SK-N-SH treated with all-trans-retinoic acid at 6 μM for 48 hours (cell line): ENCODE data around the gene PSTPIP2.
A peak's percentile ranks its signal among the peaks of the same experiment; 100 is the strongest.

Source experiments
- ATAC-seq: fragments of 200-7000 bp; cut with Tn5 transposase; 3 replicates; pipeline ENCODE4 v1.9.1; 2020; ENCODE audit warnings: mild to moderate bottlenecking, moderate library complexity
- ARNTL ChIP-seq: fragments of 450-650 bp; formaldehyde crosslinking; IDR thresholded peaks from 2 replicates; pipeline ENCODE4 v1.5.0; 2020; ENCODE audit warnings: low read depth, mild to moderate bottlenecking, moderate library complexity, borderline replicate concordance
- BACH2 ChIP-seq: fragments of 250-450 bp; sonication (Bioruptor Pico); IDR thresholded peaks from 2 replicates; pipeline ENCODE4 v1.9.0; 2021; ENCODE audit warnings: mild to moderate bottlenecking, borderline replicate concordance
- GLIS3 ChIP-seq: fragments of 250-450 bp; sonication (Bioruptor Pico); IDR thresholded peaks from 2 replicates; pipeline ENCODE4 v1.5.0; 2020; ENCODE audit warnings: mild to moderate bottlenecking, moderate library complexity
- ISL1 ChIP-seq: fragments of 250-450 bp; sonication (Bioruptor Pico); IDR thresholded peaks from 2 replicates; pipeline ENCODE4 v2.1.2; 2022; ENCODE audit warnings: mild to moderate bottlenecking, moderate library complexity
- OSR1 ChIP-seq: fragments of 250-450 bp; sonication (Bioruptor Pico); IDR thresholded peaks from 2 replicates; pipeline ENCODE4 v1.8.0; 2022; ENCODE audit warnings: moderate library complexity, mild to moderate bottlenecking, inconsistent platforms
- PATZ1 ChIP-seq: fragments of 250-450 bp; sonication (Bioruptor Pico); IDR thresholded peaks from 2 replicates; pipeline ENCODE4 v1.8.0; 2020; ENCODE audit warnings: mild to moderate bottlenecking, moderate library complexity, borderline replicate concordance
- POU6F1 ChIP-seq: fragments of 250-450 bp; sonication (Bioruptor Pico); IDR thresholded peaks from 2 replicates; pipeline ENCODE4 v1.8.0; 2021; ENCODE audit warnings: low read depth, mild to moderate bottlenecking, moderate library complexity, borderline replicate concordance
- PPARA ChIP-seq: fragments of 250-450 bp; sonication (Bioruptor Pico); IDR thresholded peaks from 2 replicates; pipeline ENCODE4 v1.5.0; 2020; ENCODE audit warnings: mild to moderate bottlenecking, borderline replicate concordance
- RARB ChIP-seq: fragments of 250-450 bp; sonication (Bioruptor Pico); IDR thresholded peaks from 2 replicates; pipeline ENCODE4 v1.8.0; 2021; ENCODE audit warnings: mild to moderate bottlenecking, moderate library complexity
- SNAI2 ChIP-seq: fragments of 250-450 bp; sonication (Bioruptor Pico); IDR thresholded peaks from 2 replicates; pipeline ENCODE4 v1.5.0; 2020; ENCODE audit warnings: mild to moderate bottlenecking, moderate library complexity
- TCF4 ChIP-seq: fragments of 250-450 bp; sonication (Bioruptor Pico); IDR thresholded peaks from 2 replicates; pipeline ENCODE4 v1.8.0; 2021; ENCODE audit warnings: mild to moderate bottlenecking, moderate library complexity, borderline replicate concordance
- TOX ChIP-seq: fragments of 250-450 bp; sonication (Bioruptor Pico); IDR thresholded peaks from 2 replicates; pipeline ENCODE4 v1.8.0; 2021; ENCODE audit warnings: mild to moderate bottlenecking, moderate library complexity, borderline replicate concordance
- TSHZ2 ChIP-seq: fragments of 250-450 bp; sonication (Bioruptor Pico); IDR thresholded peaks from 2 replicates; pipeline ENCODE4 v1.5.0; 2020; ENCODE audit warnings: mild to moderate bottlenecking, moderate library complexity
- ZC3H10 ChIP-seq: fragments of 250-450 bp; sonication (Bioruptor Pico); IDR thresholded peaks from 2 replicates; pipeline ENCODE4 v1.5.1; 2021; ENCODE audit warnings: mild to moderate bottlenecking, moderate library complexity
- ZFP3 ChIP-seq: fragments of 250-450 bp; sonication (Bioruptor Pico); IDR thresholded peaks from 2 replicates; pipeline ENCODE4 v1.5.0; 2020; ENCODE audit warnings: mild to moderate bottlenecking, moderate library complexity
- ZFP30 ChIP-seq: fragments of 450-650 bp; formaldehyde crosslinking; IDR thresholded peaks from 2 replicates; pipeline ENCODE4 v1.5.0; 2022; ENCODE audit warnings: mild to moderate bottlenecking, moderate library complexity
- ZNF565 ChIP-seq: fragments of 450-650 bp; formaldehyde crosslinking; conservative IDR thresholded peaks from 2 replicates; pipeline ENCODE4 v1.5.0; 2020; ENCODE audit warnings: low read depth, mild to moderate bottlenecking, moderate library complexity
- ZNF70 ChIP-seq: fragments of 450-650 bp; formaldehyde crosslinking; IDR thresholded peaks from 2 replicates; pipeline ENCODE4 v1.5.0; 2020; ENCODE audit warnings: mild to moderate bottlenecking, moderate library complexity
- ZNF8 ChIP-seq: fragments of 450-650 bp; formaldehyde crosslinking; IDR thresholded peaks from 2 replicates; pipeline ENCODE4 v1.5.0; 2020; ENCODE audit warnings: mild to moderate bottlenecking, moderate library complexity
- TF ChIP-seq, protein P1 (sequence below): fragments of 250-450 bp; sonication (Bioruptor Pico); IDR thresholded peaks from 2 replicates; pipeline ENCODE4 v1.5.1; 2020; ENCODE audit warnings: low read depth, mild to moderate bottlenecking, moderate library complexity

The PSTPIP2 gene

GRCh38 chr18:45954070-45954934 lies 117.8 kb downstream of the PSTPIP2 start:
- no peak for TF ChIP-seq BACH2 (CRISPR knock-in tag)
- no peak for TF ChIP-seq ARNTL
- no peak for TF ChIP-seq ISL1 (CRISPR knock-in tag)
- no peak for TF ChIP-seq ZFP3
- TF ChIP-seq RARB: no peak
- no peak for TF ChIP-seq POU6F1 (CRISPR knock-in tag)
- ATAC-seq: peak; percentile 87

DNA sequence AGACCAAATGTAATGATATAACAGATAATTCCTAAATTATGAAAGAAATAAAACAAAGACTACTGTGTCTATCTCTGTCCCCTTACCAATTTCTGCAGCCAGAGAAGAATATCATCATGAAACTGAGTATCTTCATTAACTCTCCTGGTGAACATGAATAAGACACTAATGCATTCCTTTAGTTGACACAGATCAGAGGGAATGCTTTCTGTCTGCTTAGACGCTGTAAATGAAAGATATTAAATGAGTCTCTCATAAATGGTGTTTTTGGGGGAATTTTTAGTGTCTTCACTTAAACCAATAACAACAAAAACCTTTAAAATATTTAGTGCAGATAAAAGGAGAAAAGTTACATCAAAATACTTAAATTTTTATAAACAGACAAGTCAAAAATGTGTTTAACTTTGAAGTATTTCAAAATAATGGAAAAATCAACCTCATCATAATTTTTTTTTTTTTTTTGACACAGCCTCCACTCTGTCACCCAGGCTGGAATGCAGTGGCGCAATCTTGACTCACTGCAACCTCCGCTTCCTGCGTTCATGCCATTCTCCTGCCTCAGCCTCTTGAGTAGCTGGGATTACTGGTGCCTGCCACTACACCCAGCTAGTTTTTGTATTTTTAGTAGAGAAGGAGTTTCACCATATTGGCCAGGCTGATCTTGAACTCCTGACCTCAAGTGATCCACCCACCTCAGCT lies 120.9 kb downstream of the PSTPIP2 start:
- peak; percentile 71 for ATAC-seq
- TF ChIP-seq RARB: no peak
- TF ChIP-seq ZC3H10: no peak
- TF ChIP-seq, protein P1, sequence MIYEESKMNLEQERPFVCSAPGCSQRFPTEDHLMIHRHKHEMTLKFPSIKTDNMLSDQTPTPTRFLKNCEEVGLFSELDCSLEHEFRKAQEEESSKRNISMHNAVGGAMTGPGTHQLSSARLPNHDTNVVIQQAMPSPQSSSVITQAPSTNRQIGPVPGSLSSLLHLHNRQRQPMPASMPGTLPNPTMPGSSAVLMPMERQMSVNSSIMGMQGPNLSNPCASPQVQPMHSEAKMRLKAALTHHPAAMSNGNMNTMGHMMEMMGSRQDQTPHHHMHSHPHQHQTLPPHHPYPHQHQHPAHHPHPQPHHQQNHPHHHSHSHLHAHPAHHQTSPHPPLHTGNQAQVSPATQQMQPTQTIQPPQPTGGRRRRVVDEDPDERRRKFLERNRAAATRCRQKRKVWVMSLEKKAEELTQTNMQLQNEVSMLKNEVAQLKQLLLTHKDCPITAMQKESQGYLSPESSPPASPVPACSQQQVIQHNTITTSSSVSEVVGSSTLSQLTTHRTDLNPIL (CRISPR knock-in tag): no peak

DNA sequence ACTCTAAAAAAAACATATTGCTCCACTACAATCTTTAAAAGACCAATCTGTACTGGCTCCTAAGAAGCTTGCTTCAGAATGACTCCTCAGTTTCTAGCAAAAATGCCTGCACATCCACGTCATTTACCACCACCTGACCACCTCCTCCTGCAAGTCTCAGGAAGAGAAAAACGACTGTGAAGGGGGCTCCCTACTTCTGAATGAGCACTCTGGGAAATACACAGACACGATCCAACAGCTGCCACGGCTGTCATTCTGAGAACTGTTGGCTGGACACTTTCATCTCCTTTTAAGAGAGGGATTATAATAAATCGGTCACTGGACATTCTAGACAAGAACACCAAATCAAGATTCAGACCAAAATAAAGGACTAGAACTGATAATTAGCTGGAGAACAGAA lies 126.4 kb downstream of the PSTPIP2 start:
- no peak for ATAC-seq
- TF ChIP-seq ARNTL (no peak), OSR1 (no peak), PPARA (CRISPR knock-in tag) (no peak), TSHZ2 (CRISPR knock-in tag) (no peak), BACH2 (CRISPR knock-in tag) (no peak), ZNF565 (CRISPR knock-in tag) (no peak), TOX (CRISPR knock-in tag) (no peak), RARB (no peak), ZFP3 (no peak), TCF4 (CRISPR knock-in tag) (no peak), SNAI2 (CRISPR knock-in tag) (no peak), GLIS3 (CRISPR knock-in tag) (no peak), ZNF70 (CRISPR knock-in tag) (no peak)
- TF ChIP-seq, protein P1 (CRISPR knock-in tag): no peak
- TF ChIP-seq, all 23 proteins: peak for 0

DNA sequence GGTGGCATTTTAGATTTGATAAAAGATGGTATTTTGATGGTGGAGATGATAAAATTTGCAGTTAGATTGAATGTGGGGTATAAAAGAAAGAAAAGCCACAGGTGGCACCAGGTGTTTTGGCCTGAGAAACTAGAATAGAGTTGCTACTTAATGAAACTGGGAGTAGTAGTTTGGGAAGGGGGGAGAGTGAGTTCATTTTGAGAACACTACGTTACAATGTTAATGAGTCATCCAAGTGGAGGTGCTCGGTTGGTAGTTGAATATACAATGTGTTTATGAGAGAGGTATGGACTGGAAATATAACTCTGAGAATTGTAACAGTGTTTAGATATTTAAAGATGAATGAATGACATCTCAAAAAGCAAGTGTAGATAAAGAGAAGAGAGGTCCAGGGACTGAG lies 131.3 kb downstream of the PSTPIP2 start:
- ATAC-seq: no peak
- no peak for TF ChIP-seq TOX (CRISPR knock-in tag)
- no peak for TF ChIP-seq ZC3H10
- TF ChIP-seq, protein P1 (CRISPR knock-in tag): no peak
- no peak for TF ChIP-seq ARNTL
- TF ChIP-seq TSHZ2 (CRISPR knock-in tag): no peak
- TF ChIP-seq SNAI2 (CRISPR knock-in tag): no peak
- no peak for TF ChIP-seq ZFP30 (CRISPR knock-in tag)
- TF ChIP-seq PATZ1: no peak
- TF ChIP-seq ZNF8: no peak
- no peak for TF ChIP-seq GLIS3 (CRISPR knock-in tag)
- TF ChIP-seq BACH2 (CRISPR knock-in tag): no peak
- no peak for TF ChIP-seq ZNF565 (CRISPR knock-in tag)
- TF ChIP-seq ISL1 (CRISPR knock-in tag): no peak
